ENCODE results near the gene OLIG3.

GRCh38 chr6:137493218-137494038 is 766 bp downstream of the OLIG3 start:
- no peak for TF ChIP-seq POLR2A (IDR thresholded peaks at IDR 0.05)
- TF ChIP-seq POLR2AphosphoS5 (IDR thresholded peaks at IDR 0.05), result peak in 1 of 3 donors; percentile 55
- no peak for TF ChIP-seq CTCF (IDR thresholded peaks at IDR 0.05)
